Activated T-helper 9 cell treated with anti-CD3 and anti-CD28 coated beads, Interleukin-2, amount 50 U/mL, for 16 hours (primary cell): ENCODE measurements around the gene IQSEC3.
"Not testable (repeated sequence)": the region's sequence is repeated elsewhere in the genome, so short reads cannot be mapped to it uniquely, and the experiment has no call there.

Experiments
- DNase-seq: peaks from one replicate; pipeline ENCODE4 v3.0.0-alpha.2; 2020; ENCODE audit warnings: low read depth

Gene IQSEC3

DNA sequence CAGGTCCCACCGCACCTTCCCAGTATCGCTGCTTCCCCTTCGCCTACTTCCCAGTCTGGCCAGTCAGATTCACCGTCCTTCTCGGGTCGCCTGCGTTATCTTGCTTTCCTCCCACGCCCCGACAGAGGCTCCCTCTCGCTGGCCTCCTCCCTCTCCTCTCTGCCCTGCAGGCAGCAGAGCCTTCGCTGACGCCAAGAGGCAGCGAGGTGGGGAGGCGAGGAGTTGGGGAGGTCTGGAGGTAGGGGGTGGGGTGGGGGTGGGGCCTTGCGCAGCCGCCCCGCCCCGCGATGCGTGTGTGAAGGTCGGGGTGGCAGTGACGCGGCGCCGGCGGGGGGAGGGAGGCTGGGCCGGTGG lies at the start of gene IQSEC3:
IQSEC3 (plus strand) TSS at position 340 of the 354 bp plus-strand sequence. CDS start 116 bp downstream, outside the sequence.
- DNase-seq = not testable (repeated sequence)

DNA sequence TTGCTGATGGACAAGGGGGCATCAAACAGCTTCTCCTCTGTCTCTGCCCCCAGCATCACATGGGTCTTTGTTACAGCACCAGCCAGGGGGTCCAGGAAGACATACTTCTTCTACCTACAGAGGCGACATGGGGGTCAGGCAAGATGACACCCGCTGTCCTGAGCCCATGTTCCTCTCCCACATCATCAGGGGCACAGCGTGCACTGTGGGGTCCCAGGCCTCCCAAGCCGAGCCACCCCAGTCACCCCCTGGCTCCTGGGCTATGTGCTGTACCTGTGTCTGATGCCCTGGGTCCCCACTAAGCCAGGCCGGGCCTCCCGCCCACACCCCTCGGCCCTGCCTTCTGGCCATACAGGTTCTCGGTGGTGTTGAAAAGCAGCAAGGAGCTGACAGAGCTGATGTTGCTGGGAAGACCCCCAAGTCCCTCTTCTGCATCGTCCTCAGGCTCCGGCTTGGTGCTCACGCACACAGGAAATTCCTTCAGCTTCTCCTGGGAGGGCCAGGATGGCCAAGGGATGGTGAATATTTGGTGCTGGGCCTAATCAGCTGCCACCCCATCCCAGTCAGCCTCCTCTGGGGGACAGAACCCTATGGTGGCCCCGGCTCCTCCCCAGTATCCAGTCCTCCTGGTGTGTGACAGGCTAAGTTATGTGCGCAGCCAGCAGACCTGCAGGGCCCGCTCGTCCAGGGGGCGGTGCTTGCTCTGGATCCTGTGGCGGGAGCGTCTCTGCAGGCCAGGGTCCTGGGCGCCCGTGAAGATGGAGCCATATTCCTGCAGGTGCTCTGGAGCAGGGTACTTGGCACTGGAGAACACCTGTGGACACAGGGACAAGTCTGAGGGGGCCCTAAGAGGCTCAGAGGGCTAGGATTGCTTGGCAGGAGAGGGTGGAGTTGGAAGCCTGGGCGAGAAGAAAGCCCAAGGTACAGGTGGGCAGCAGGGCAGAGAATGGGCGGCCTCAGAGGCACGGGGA lies 48.9 kb upstream of the IQSEC3 start:
- not testable (repeated sequence) for DNase-seq

- not testable (repeated sequence) for DNase-seq
These were observed 47.6 kb upstream of the IQSEC3 start for GRCh38 chr12:18821-19567.

GRCh38 chr12:19906-20305 lies 46.7 kb upstream of the IQSEC3 start:
- DNase-seq = not testable (repeated sequence)

DNA sequence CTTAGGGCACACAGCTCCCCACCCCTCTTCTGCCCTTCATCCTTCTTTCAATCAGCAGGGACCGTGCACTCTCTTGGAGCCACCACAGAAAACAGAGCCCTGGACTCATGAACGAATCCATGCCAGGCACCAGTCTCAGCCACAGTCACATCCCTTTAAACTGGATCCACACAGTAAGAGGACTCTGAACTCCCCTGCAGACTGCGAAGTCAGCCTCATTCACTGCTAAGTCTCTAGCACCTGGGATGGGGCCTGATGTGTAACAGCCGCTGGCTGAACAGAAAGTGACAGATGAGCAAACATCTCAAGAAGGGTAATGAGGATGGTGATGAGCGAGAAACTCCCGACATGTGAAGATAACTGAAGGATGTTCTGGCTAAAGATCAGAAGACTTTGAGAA lies 45.8 kb upstream of the IQSEC3 start:
- no peak for DNase-seq

- DNase-seq = no peak
These were observed 45.0 kb upstream of the IQSEC3 start for GRCh38 chr12:21301-22189.

GRCh38 chr12:22190-22529 lies 44.4 kb upstream of the IQSEC3 start:
- DNase-seq = no peak

GRCh38 chr12:22530-23201 lies 43.9 kb upstream of the IQSEC3 start:
- no peak for DNase-seq

DNA sequence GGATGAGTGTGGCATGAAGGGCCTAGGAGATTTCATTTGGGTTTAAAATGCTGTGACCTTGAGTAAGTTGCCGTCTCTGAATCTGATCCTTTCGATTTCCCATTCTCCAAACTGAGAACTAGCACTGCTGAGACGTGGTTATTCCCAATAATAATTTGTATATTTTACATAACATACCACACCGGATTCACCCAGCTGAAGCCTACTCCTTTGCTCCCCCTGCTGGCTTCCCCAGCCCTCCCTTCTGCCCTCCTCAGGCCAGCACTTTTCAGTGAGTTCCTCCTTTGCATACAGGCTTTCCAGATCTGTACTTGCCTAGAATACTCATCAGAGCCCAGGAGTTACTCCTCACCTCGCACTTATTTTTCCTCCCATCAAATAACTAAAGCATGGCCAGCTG lies 38.7 kb upstream of the IQSEC3 start:
- not testable (repeated sequence) for DNase-seq

DNA sequence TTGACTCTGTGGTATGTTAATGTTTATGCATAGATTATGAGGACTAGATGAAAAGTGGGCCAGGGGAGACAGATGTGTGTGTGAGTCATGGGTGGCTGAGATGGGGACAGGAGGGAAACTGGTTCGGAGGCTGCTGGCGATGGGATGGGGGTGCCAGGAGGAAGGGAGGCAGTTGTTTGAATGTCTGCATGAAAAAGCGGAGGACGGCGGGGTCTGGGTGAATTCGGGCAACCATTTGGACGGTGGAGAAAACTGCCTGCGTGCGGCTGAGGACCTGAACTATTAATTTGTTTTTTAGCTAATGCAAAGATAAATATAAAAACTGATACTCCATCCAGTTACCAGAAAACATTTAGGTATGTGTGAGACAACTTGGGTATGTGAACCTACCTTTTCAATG lies 27.8 kb upstream of the IQSEC3 start:
- DNase-seq = not testable (repeated sequence)

GRCh38 chr12:39555-40265 lies 26.9 kb upstream of the IQSEC3 start:
- DNase-seq = not testable (repeated sequence)

DNA sequence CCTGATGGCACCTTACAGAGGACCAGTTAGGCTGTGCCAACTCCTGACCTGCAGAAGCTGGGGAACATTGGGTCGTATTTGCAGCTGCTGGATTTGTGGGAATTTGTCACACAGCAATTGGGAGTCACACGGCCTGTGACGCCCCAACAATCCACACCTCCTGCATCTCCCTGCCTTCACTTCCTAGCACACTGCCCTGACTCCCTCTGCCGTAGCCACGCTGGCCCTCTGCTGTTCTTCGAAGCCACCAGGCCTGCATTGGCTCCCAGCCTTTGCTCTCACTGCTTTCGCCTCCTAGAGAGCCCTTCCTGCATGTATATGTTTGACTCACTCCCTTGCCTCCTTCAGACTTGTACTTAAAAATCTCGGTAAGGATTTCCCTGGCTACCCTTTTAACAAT lies 22.2 kb upstream of the IQSEC3 start:
- DNase-seq = not testable (repeated sequence)

- not testable (repeated sequence) for DNase-seq
These were observed 21.2 kb upstream of the IQSEC3 start for GRCh38 chr12:45235-45990.

DNA sequence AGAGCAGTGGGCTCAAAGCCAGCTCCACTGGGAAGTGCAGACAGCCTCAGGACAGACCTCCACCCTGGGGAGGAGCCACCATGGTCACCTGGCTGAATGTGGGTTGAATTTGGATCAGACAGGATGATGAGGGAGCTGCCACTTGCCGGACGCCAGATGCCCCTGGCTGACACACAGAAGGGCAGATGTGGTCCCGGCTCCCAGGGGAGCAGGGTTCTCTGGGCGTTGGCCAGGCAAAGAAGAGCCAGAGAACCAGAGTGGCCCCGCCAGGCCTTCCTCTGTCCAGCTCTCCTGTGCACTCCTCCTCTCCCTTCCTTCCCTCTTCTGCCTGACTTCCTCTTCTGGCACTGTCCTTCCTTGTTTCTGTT lies 20.6 kb upstream of the IQSEC3 start:
- not testable (repeated sequence) for DNase-seq

DNA sequence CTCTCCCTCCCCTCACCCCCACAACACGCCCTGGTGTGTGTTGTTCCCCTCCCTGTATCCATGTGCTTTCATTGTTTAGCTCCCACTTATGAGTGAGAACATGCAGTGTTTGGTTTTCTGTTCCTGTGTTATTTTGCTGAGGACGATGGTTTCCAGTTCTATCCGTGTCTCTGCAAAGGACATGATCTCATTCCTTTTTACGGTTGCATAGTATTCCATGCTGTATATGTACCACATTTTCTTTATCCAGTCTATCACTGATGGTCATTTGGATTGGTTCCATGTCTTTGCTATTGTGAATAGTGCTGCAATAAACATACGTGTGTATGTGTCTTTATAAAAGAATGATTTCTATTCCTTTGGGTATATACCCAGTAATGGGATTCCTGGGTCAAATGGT lies 20.0 kb upstream of the IQSEC3 start:
- DNase-seq = not testable (repeated sequence)

- not testable (repeated sequence) for DNase-seq
These were observed 18.8 kb upstream of the IQSEC3 start for GRCh38 chr12:47699-48226.

GRCh38 chr12:49149-49548 lies 17.4 kb upstream of the IQSEC3 start:
- DNase-seq = not testable (repeated sequence)

GRCh38 chr12:51087-51486 lies 15.5 kb upstream of the IQSEC3 start:
- not testable (repeated sequence) for DNase-seq

DNA sequence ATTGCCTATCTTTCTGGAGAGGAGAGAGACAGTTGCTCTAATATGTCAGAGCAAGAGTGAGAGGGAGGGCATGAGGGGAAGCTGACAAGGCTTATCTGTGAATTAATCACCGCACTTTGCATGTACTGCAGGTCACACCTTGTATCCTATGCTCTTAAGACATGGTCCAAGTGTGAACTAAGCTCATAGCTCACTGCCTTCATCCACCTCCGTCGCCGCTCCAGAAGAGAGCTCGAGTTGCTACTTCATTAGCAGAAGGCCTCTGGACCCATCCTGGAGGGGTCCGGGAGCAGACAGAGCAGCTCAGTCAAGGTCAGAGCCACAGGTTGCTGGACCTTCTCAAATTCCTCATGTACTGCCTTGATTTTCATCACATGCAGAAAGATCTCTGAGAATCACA lies 14.6 kb upstream of the IQSEC3 start:
- not testable (repeated sequence) for DNase-seq
